GM10248 (cell line): ENCODE measurements around the gene OSTC.

Source experiments
- CTCF ChIA-PET: fragments of 300-600 bp; sonication (Branson Sonifier 250); formaldehyde crosslinking; extraction: SDS; loops from one replicate; lab custom pipeline; 2021; ENCODE audit warnings: antibody characterized with exemption; lab: Yijun Ruan, JAX
- POLR2A ChIA-PET: fragments of 350-650 bp; sonication (Branson Sonifier 250); formaldehyde crosslinking; extraction: SDS; loops from one replicate; lab custom pipeline; 2020; ENCODE audit warnings: antibody characterized with exemption; lab: Yijun Ruan, JAX
- DNase-seq: peaks from one replicate; pipeline ENCODE4 v3.0.0; 2012; ENCODE audit errors: extremely low spot score
- TF ChIP-seq, protein P1 (sequence below): IDR thresholded peaks from 2 replicates; pipeline ENCODE4 v1.5.1; 2012; ENCODE audit warnings: mild to moderate bottlenecking, low read depth; ENCODE audit errors: extremely low read depth, missing control alignments, control extremely low read depth

The OSTC gene

DNA sequence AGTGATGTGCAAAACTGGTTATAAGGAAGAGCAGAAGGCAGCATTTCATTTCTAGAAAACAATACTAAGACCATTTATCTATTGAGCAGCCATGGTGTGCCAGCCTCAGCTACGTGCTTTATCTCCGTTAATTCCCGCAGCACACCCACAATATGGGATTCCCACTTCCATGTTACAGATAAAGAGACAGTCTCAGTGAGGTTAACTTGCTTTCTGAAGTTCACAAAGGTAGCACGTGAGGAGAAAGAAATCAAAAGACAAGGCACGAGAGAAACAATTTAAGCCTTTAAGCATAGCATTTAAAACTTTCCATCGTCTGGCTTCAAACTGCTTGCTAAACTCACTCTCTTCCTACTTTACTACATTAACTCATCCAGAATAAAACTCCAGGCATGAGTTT, 38.0 kb upstream of the OSTC start:
- CTCF ChIA-PET: no interaction called here
- no peak for DNase-seq
- TF ChIP-seq, protein P1, sequence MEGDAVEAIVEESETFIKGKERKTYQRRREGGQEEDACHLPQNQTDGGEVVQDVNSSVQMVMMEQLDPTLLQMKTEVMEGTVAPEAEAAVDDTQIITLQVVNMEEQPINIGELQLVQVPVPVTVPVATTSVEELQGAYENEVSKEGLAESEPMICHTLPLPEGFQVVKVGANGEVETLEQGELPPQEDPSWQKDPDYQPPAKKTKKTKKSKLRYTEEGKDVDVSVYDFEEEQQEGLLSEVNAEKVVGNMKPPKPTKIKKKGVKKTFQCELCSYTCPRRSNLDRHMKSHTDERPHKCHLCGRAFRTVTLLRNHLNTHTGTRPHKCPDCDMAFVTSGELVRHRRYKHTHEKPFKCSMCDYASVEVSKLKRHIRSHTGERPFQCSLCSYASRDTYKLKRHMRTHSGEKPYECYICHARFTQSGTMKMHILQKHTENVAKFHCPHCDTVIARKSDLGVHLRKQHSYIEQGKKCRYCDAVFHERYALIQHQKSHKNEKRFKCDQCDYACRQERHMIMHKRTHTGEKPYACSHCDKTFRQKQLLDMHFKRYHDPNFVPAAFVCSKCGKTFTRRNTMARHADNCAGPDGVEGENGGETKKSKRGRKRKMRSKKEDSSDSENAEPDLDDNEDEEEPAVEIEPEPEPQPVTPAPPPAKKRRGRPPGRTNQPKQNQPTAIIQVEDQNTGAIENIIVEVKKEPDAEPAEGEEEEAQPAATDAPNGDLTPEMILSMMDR: no peak
- POLR2A ChIA-PET: no interaction called here

DNA sequence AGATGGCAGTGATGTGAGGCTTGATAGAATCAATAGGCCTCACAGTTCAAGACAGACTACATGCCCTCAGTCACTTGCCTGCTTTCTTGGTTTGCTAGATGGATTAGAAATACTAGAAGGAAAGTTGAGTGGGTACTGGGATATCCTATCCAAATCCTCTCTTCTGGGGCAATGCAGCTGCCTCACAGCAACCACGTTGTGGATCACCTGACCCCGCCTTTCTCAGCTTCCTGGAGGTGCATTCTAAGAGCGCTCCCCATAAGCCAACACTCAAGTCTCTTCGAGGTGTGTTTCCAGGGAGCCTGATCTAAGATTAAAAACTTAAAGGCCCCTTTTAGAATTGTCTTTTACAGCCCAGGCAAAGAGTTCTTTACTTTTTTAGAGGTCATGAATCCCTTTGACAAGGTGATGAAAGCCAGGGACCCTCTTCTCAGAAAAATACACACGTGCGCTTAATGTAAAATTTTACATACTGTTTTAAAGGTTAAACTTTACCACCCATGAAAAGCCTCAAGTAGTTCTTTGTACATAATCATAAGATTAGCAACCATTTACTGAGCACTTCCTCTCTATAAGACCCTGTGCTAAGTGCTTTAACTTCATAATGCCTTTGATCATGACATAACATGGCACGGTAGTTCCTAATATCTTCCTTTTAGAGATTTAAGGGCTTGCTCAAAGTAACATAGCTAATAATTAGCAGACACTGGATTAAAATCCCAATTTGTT, 30.9 kb upstream of the OSTC start:
- POLR2A ChIA-PET: interaction anchor here (0.7 to 1.4 kb wide), 3 partner anchors 11 to 31 kb away, joined by 3 to 7 read pairs (median 3); partner anchors contain the start of gene OSTC
- CTCF ChIA-PET: interaction anchor here (1.0 to 1.3 kb wide), 2 partner anchors 45 to 47 kb away, joined by 3 read pairs; no protein-coding TSS in a partner anchor
- TF ChIP-seq, protein P1: no peak
- no peak for DNase-seq

DNA sequence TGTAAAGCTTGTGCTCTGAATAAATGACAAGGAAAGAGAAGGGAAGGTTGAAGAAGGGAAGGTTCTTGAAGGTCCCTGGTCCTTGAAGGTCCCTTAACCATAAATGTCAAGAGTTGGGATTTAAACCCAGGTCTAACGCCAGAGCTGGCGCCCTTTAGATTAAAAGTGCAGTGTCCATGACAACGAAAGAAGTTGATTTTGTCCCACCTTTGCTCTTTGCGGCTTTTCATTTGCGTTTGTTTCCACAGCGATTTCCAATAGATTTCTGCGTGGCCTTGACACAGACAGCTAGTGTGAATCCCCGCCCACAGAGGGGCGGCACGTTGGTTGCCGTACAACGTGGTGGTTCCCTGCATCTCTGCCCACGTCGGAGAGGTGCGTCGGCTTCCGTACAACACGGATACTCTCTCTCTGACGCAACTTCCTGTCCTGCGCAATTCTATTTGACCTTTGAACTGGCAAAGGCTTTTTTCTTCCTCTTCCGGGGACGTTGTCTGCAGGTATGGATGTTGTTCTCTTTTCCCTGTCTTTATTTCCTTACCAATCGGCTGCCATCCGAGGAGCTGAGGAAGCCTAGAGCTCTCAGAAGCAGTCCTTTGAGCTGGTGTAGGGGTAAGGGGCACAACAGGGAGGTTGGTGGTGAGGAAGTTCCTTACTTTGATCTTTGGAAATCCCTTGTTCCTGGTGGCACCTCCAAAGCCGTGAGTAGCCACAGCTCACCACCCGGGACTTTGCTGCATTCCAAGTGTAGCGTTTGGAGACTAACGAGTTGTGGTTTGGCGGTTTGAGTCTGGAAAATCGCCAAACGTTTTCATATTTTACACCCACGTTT, 30.1 kb upstream of the OSTC start, which contains the start of gene RPL34:
Gene RPL34 (plus strand): TSS at position 476 of the 832 bp plus-strand sequence. CDS start 1,384 bp downstream, outside the sequence.
- CTCF ChIA-PET: interaction anchor here (1.0 to 1.5 kb wide), 3 partner anchors 12 to 48 kb away, joined by 3 read pairs; no protein-coding TSS in a partner anchor
- POLR2A ChIA-PET: interaction anchor here (0.7 to 1.4 kb wide), 3 partner anchors 10 to 30 kb away, joined by 3 to 7 read pairs (median 3); partner anchors contain the start of gene OSTC
- DNase-seq: peak; percentile 91
- TF ChIP-seq, protein P1: no peak

DNA sequence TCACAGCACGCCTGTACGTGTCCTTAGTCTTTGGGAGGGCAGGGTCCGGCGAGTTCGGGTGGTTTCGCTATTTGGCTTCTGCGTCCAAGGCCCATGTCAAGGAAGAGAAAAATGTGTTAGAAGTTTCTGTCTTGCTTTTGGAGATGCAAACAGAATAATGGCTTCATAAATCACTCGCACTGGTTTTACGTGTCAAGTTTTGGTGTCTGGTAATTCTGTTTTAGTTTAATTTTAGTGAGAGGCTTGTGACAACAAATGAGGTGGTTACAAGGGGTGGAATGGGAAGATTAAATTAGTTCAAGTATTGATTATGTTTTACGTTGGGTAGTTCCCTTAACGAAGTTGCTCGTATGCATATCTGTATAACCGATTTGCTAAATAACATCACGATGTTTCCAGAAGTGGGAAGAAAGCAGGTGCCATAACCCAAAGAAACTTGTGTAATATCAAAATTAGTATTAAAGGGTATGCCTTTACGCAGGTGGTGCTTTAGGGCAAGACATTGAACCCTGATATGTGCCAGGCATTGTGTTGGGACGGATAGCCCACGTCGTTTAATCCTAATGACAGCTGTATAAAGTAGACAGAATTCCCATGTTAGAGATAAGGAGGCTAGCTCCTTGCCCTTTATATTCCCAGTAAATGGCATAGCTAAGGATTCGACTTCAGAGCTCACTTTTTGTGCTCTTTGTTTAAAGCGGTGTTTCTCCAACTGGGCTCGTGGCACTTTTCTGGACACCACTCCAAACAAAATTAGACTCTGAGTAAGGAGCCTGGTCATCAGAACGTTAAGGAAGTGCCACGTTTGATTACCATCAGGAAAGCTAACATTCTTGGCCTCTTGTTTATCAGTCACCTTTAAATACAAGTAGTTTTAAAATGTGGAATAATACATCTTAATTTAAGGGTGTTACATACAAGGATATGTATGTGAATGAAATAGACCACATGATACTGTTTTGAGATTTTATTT, 29.2 kb upstream of the OSTC start:
- POLR2A ChIA-PET: interaction anchor here (1.3 to 1.4 kb wide), 2 partner anchors 10 to 29 kb away, joined by 3 to 7 read pairs; partner anchors contain the start of gene OSTC
- DNase-seq: no peak
- TF ChIP-seq, protein P1: no peak
- CTCF ChIA-PET: interaction anchor here (0.9 to 1.5 kb wide), 4 partner anchors 12 to 48 kb away, joined by 3 to 4 read pairs (median 3); partner anchors contain the start of gene OSTC

DNA sequence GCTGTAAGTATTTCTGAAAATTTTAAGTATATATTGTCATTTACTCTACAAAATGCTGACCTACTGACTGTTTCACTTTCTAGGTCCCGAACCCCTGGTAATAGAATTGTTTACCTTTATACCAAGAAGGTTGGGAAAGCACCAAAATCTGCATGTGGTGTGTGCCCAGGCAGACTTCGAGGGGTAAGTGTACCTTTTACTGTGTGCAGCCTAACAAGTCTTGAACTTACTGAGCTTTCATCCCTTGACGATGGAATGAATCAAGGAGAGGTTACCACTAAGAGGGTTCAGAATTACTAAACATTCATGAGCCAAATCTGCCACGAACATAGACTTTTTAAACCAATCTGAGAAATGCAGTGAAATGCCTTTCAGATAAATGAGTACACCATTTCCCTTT, 28.4 kb upstream of the OSTC start:
- ChIA-PET POLR2A (no interaction called here), CTCF (interaction anchor here (0.9 to 1.7 kb wide), 4 partner anchors 11 to 28 kb away, joined by 3 to 4 read pairs (median 4); partner anchors contain the start of gene OSTC)
- no peak for DNase-seq
- TF ChIP-seq, protein P1: no peak
